PC-3 (cell line): ENCODE results near the gene CCR7. TPM values are rescaled to one million over a fixed set of nuclear protein-coding genes. Genes with fewer than 3 reads are reported as not detected.

Experiments
- ATAC-seq: fragments of 200-7000 bp; cut with Tn5 transposase; 2 replicates; pipeline ENCODE4 v1.9.1; 2020; ENCODE audit warnings: mild to moderate bottlenecking, moderate library complexity
- BruUV-seq: library from RNA; stranded (reverse); fragments of 400-500 nt; replicated peaks from 2 replicates; lab custom pipeline; 2021; lab: Mats Ljungman, UMichigan
- CTCF ChIA-PET: fragments of 300-600 bp; sonication (Branson Sonifier 250); formaldehyde crosslinking; loops from one replicate; lab custom pipeline; 2022; ENCODE audit warnings: antibody characterized with exemption; lab: Charles Lee
- POLR2A ChIA-PET: fragments of 300-600 bp; sonication (Branson Sonifier 250); formaldehyde crosslinking; loops from one replicate; lab custom pipeline; 2022; ENCODE audit warnings: antibody characterized with exemption; ENCODE audit not compliant: unreplicated experiment; lab: Charles Lee
- DNase-seq: peaks from one replicate; pipeline ENCODE4 v3.0.0-alpha.2; 2015
- H2AFZ ChIP-seq: fragments of 300-600 bp; sonication (generic); 2 replicates; pipeline ENCODE4 v1.6.0; 2016; ENCODE audit warnings: antibody characterized with exemption, low read length
- H3F3A ChIP-seq: fragments of 300-600 bp; sonication (generic); one replicate; pipeline ENCODE4 v1.6.0; 2017; ENCODE audit warnings: antibody characterized with exemption, low read length, control low read depth, mild to moderate bottlenecking; ENCODE audit not compliant: unreplicated experiment
- H3K27ac ChIP-seq: fragments of 300-600 bp; sonication (generic); 2 replicates; pipeline ENCODE4 v1.5.1; 2016; ENCODE audit warnings: mild to moderate bottlenecking, low read length
- H3K27me3 ChIP-seq: fragments of 300-600 bp; sonication (generic); 2 replicates; pipeline ENCODE4 v1.6.1; 2016; ENCODE audit warnings: low read length, mixed read lengths
- H3K36me3 ChIP-seq: fragments of 300-600 bp; sonication (generic); 2 replicates; pipeline ENCODE4 v1.6.1; 2016; ENCODE audit warnings: low read depth, mixed run types, low read length, mixed read lengths
- H3K4me1 ChIP-seq: fragments of 300-600 bp; sonication (generic); 2 replicates; pipeline ENCODE4 v1.5.1; 2016; ENCODE audit warnings: low read length; ENCODE audit not compliant: insufficient read depth
- H3K4me2 ChIP-seq: fragments of 300-600 bp; sonication (generic); 2 replicates; pipeline ENCODE4 v1.6.0; 2016; ENCODE audit warnings: low read length
- H3K4me3 ChIP-seq: fragments of 300-600 bp; sonication (generic); 2 replicates; pipeline ENCODE4 v1.5.1; 2016; ENCODE audit warnings: mild to moderate bottlenecking, low read length, mixed read lengths
- H3K79me2 ChIP-seq: fragments of 300-600 bp; sonication (generic); 2 replicates; pipeline ENCODE4 v1.6.1; 2017; ENCODE audit warnings: low read length, mixed read lengths
- H3K9ac ChIP-seq: fragments of 300-600 bp; sonication (generic); 2 replicates; pipeline ENCODE4 v1.6.0; 2016; ENCODE audit warnings: mild to moderate bottlenecking, low read length
- H3K9me2 ChIP-seq: fragments of 300-600 bp; sonication (generic); replicated peaks from 2 replicates; pipeline ENCODE4 v1.6.1; 2016; ENCODE audit warnings: mixed run types, low read length, mixed read lengths
- H3K9me3 ChIP-seq: fragments of 300-600 bp; sonication (generic); 2 replicates; pipeline ENCODE4 v1.6.1; 2016; ENCODE audit warnings: low read length, mixed read lengths
- H4K20me1 ChIP-seq: fragments of 300-600 bp; sonication (generic); 2 replicates; pipeline ENCODE4 v1.6.1; 2016; ENCODE audit warnings: low read length, mixed read lengths
- CTCF ChIP-seq: fragments of 300-600 bp; sonication (generic); conservative IDR thresholded peaks from 2 replicates; pipeline ENCODE4 v1.5.1; 2017; ENCODE audit warnings: antibody characterized with exemption, low read depth, mild to moderate bottlenecking, low read length
- EZH2 ChIP-seq: fragments of 300-600 bp; sonication (generic); IDR thresholded peaks from one replicate; pipeline ENCODE4 v1.6.1; 2017; ENCODE audit warnings: antibody characterized with exemption, mild to moderate bottlenecking, low read length; ENCODE audit not compliant: unreplicated experiment
- EZH2phosphoT487 ChIP-seq: fragments of 300-600 bp; sonication (generic); IDR thresholded peaks from 2 replicates; pipeline ENCODE4 v1.6.1; 2018; ENCODE audit warnings: mild to moderate bottlenecking, antibody characterized with exemption, low read length, borderline replicate concordance
- intact Hi-C: fragments of 100-400 bp; cut with micrococcal nuclease; formaldehyde crosslinking; loops from 2 replicates; pipeline ENCODE4 v1.9.0; 2023
- total RNA-seq: library from RNA; depleted of rRNA; stranded (reverse); fragments of >200 nt; gene quantifications from 2 replicates; pipeline ENCODE4 v1.2.3, GENCODE V29; 2014

CCR7 gene
- total RNA-seq, 1 experiment from 2014 or later: not detected

- no peak overlapping the region for H3K27ac ChIP-seq
Measured at GRCh38 chr17:40555296-40556190, 9.7 kb downstream of the CCR7 start.

DNA sequence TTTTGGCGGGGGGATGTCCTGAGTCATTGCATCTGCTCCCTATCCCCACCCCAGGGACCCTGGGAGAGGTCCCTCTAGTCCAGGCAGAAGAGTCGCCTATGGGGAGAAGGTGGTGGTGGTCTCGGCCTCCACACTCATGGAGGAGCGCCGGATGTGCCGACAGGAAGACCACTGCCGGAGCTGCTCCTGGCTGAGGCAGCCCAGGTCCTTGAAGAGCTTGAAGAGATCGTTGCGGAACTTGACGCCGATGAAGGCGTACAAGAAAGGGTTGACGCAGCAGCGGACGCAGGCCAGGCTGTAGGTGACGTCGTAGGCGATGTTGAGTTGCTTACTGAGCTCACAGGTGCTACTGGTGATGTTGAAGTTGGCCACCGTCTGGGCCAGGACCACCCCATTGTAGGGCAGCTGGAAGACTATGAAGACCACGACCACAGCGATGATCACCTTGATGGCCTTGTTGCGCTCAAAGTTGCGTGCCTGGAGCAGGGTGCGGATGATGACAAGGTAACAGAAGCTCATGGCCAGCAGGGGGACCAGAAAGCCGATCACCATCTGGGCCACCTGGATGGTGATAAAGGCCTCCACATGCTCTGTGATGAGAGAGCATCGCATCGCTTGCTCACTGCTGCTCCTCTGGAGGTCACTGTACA, 10.5 kb downstream of the CCR7 start:
- TF ChIP-seq EZH2phosphoT487: no peak
- TF ChIP-seq CTCF: no peak
- no peak for TF ChIP-seq EZH2
- Histone ChIP-seq H3K27me3 (no peaks in the 10 kb centered on the region), H3K9me3 (no peaks in the 10 kb centered on the region), H3K79me2 (no peaks in the 10 kb centered on the region), H3K4me1 (peaks cover 21% of the 10 kb centered on the region), H3F3A (no peaks in the 10 kb centered on the region), H3K4me2 (no peak overlapping the region), H2AFZ (no peak overlapping the region), H3K4me3 (no peak overlapping the region), H3K9ac (no peak overlapping the region), H3K9me2 (no peaks in the 10 kb centered on the region), H3K36me3 (no peaks in the 10 kb centered on the region), H4K20me1 (no peaks in the 10 kb centered on the region), H3K27ac (no peak overlapping the region)
- intact Hi-C loops: no loop called here
- POLR2A ChIA-PET: no interaction called here
- no peak for DNase-seq
- BruUV-seq: no TSS peak
- no peak for ATAC-seq
- CTCF ChIA-PET: no interaction called here

More at GRCh38 chr17:40555296-40556190, 9.7 kb downstream of the CCR7 start:
- H2AFZ ChIP-seq: no peak overlapping the region
- ChIA-PET POLR2A (no interaction called here), CTCF (no interaction called here)
- DNase-seq (no peak), ATAC-seq (no peak)
- H3K27me3 ChIP-seq: no peaks in the 10 kb centered on the region
- TF ChIP-seq CTCF (no peak), EZH2 (no peak), EZH2phosphoT487 (no peak)
- H3K79me2 ChIP-seq: no peaks in the 10 kb centered on the region
- H3K4me3 ChIP-seq: no peak overlapping the region
- no peaks in the 10 kb centered on the region for H3K9me2 ChIP-seq
- intact Hi-C loops: no loop called here
- H3K36me3 ChIP-seq: no peaks in the 10 kb centered on the region
- H3K4me1 ChIP-seq: peaks cover 21% of the 10 kb centered on the region
- no peaks in the 10 kb centered on the region for H3F3A ChIP-seq
- H4K20me1 ChIP-seq: no peaks in the 10 kb centered on the region
- no TSS peak for BruUV-seq
- H3K9ac ChIP-seq: no peak overlapping the region
- no peak overlapping the region for H3K4me2 ChIP-seq
- H3K9me3 ChIP-seq: no peaks in the 10 kb centered on the region
